K562 (cell line): ENCODE data around the gene CASKIN2. TPM values are rescaled to one million over a fixed set of nuclear protein-coding genes. Genes with fewer than 3 reads are reported as not detected.

Experiments used
- AFF1 ChIP-seq, 2 experiments: fragments of 450-650 bp; IDR thresholded peaks; 2 replicates each; pipeline ENCODE4 v1.6.1; 2018; ENCODE audit warnings: mild to moderate bottlenecking in 2 of 2, low read depth in 1 of 2; ENCODE audit not compliant: partially characterized antibody in 2 of 2
- CREM ChIP-seq: IDR thresholded peaks from 2 replicates; pipeline ENCODE4 v1.6.1; 2014; ENCODE audit warnings: antibody characterized with exemption, low read depth
- HSF4 ChIP-seq: fragments of 250-450 bp; sonication (Bioruptor Pico); IDR thresholded peaks from 2 replicates; pipeline ENCODE4 v2.1.2; 2022; ENCODE audit warnings: mild to moderate bottlenecking, moderate library complexity, borderline replicate concordance
- IRF9 ChIP-seq: fragments of 450-650 bp; IDR thresholded peaks from 2 replicates; pipeline ENCODE4 v1.6.1; 2016; ENCODE audit warnings: missing biosample characterization, missing genetic modification characterization
- MLX ChIP-seq, 2 experiments: fragments of 450-650 bp in 1 of 2; sonication (generic) in 1 of 2; formaldehyde crosslinking; conservative IDR thresholded peaks; 2 replicates each; pipeline versions ENCODE4 v1.4.0 to v1.8.1; 2020 to 2022; ENCODE audit warnings: mild to moderate bottlenecking in 1 of 2, missing genetic modification reagents in 1 of 2
- MYNN ChIP-seq, 2 experiments: sonication (generic); formaldehyde crosslinking in 1 of 2; IDR thresholded peaks; 2 replicates each; pipeline versions ENCODE4 v1.5.0 to v1.6.1; 2016 to 2020; ENCODE audit warnings: antibody characterized with exemption in 1 of 2, missing genetic modification reagents in 1 of 2
- PHB ChIP-seq: fragments of 250-450 bp; sonication (Bioruptor Pico); IDR thresholded peaks from 2 replicates; pipeline ENCODE4 v1.5.0; 2021
- SIN3A ChIP-seq, 2 experiments: fragments of 150-350 bp in 1 of 2; IDR thresholded peaks; 2 replicates each; pipeline ENCODE4 v1.6.1; 2011 to 2016; ENCODE audit warnings: borderline replicate concordance in 2 of 2, low read depth in 2 of 2, low read length in 2 of 2, mild to moderate bottlenecking in 2 of 2, moderate library complexity in 2 of 2; ENCODE audit not compliant: control insufficient read depth in 1 of 2
- ZBTB8A ChIP-seq: fragments of 450-650 bp; IDR thresholded peaks from 2 replicates; pipeline ENCODE4 v1.6.1; 2018; ENCODE audit warnings: mild to moderate bottlenecking, moderate library complexity; ENCODE audit not compliant: partially characterized antibody
- ZFX ChIP-seq: sonication (generic); formaldehyde crosslinking; IDR thresholded peaks from 2 replicates; pipeline ENCODE4 v1.8.0; 2022; ENCODE audit warnings: mild to moderate bottlenecking, missing genetic modification reagents, moderate library complexity
- ZNF143 ChIP-seq: sonication (generic); formaldehyde crosslinking; IDR thresholded peaks from 2 replicates; pipeline ENCODE4 v1.9.0; 2022; ENCODE audit warnings: mild to moderate bottlenecking, missing genetic modification reagents
- ZNF232 ChIP-seq: sonication (generic); formaldehyde crosslinking; IDR thresholded peaks from 2 replicates; pipeline ENCODE4 v1.8.0; 2022; ENCODE audit warnings: mild to moderate bottlenecking, missing genetic modification reagents
- polyA plus RNA-seq, 8 experiments: library from polyadenylated mRNA; depleted of rRNA in 4 of 8; stranded (reverse) in 5 of 8; unstranded in 3 of 8; fragments of >200 nt; fragmentation: Nextera tagmentation in 2 of 8; fragmentation: Illumina TruSeq in 1 of 8; extraction: Ambion mirVana in 2 of 8; extraction: Trizol in 1 of 8; gene quantifications; 2 replicates each; pipeline versions ENCODE4 v1.2.1 to v1.2.3, GENCODE V29; 2011 to 2014; ENCODE audit warnings: inconsistent platforms in 1 of 8, missing spikeins in 1 of 8
- total RNA-seq, 7 experiments: library from RNA; depleted of rRNA in 6 of 7; stranded (reverse); fragments of >200 nt in 6 of 7; fragmentation: Illumina TruSeq in 2 of 7; extraction: Trizol in 2 of 7; gene quantifications; 2 replicates each; pipeline versions ENCODE4 v1.2.1 to v1.2.3, GENCODE V29; 2011 to 2021; ENCODE audit warnings: low replicate concordance in 1 of 7
- TF ChIP-seq, protein P1 (sequence below): fragments of 200-800 bp; sonication (Bioruptor generic); IDR thresholded peaks from 2 replicates; pipeline ENCODE4 v1.6.1; 2017; ENCODE audit warnings: missing genetic modification characterization, missing compliant biosample characterization
- TF ChIP-seq, protein P2 (sequence below): sonication (generic); formaldehyde crosslinking; IDR thresholded peaks from 2 replicates; pipeline ENCODE4 v1.8.0; 2022; ENCODE audit warnings: missing genetic modification reagents, mild to moderate bottlenecking, borderline replicate concordance

Gene CASKIN2
- total and polyA plus RNA-seq, 9 of the 15 experiments (the other 6 are each of a cell fraction or from before 2014, with no cell fraction given), result 0.01 to 12.2 (median 2.1) TPM

DNA sequence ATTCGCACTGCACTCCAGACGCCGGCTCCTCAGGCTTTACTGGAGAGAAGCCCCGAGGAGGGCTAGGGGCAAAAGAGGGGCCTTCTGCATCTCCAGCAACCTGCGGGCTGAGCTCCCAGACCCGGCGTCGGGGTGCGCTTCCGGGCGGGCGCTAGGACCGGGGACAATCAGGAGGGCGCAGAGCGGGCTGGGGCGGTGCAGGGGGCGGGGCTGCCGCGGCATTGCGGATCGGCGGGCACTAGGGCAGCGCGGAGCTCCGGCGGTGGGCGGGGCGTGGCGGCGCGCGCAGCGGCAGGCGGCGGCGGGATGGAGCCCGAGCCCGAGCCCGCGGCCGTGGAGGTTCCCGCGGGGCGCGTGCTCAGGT is 900 bp upstream of the CASKIN2 start, which contains the start of gene TSEN54 (continued):
- TF ChIP-seq, protein P1, sequence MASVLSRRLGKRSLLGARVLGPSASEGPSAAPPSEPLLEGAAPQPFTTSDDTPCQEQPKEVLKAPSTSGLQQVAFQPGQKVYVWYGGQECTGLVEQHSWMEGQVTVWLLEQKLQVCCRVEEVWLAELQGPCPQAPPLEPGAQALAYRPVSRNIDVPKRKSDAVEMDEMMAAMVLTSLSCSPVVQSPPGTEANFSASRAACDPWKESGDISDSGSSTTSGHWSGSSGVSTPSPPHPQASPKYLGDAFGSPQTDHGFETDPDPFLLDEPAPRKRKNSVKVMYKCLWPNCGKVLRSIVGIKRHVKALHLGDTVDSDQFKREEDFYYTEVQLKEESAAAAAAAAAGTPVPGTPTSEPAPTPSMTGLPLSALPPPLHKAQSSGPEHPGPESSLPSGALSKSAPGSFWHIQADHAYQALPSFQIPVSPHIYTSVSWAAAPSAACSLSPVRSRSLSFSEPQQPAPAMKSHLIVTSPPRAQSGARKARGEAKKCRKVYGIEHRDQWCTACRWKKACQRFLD (CRISPR knock-in tag), result no peak
- TF ChIP-seq PHB (CRISPR knock-in tag) (no peak), ZNF232 (no peak), MLX (CRISPR knock-in tag; conservative IDR thresholded peaks at IDR 0.05) (no peak), SIN3A (IDR thresholded peaks at IDR 0.05; ENCODE audit: borderline replicate concordance in 2 of 2, control insufficient read depth in 1 of 2, low read depth in 2 of 2, low read length in 2 of 2) (peak; percentile 59 to 90), AFF1 (IDR thresholded peaks at IDR 0.05; ENCODE audit: low read depth in 1 of 2, partially characterized antibody in 2 of 2) (no peak), ZNF143 (CRISPR knock-in tag) (no peak), MYNN (IDR thresholded peaks at IDR 0.05) (0 out of 2 replicates have a peak, but pooled peaks have one; percentile 3), MYNN (CRISPR knock-in tag; IDR thresholded peaks at IDR 0.05) (no peak), ZFX (CRISPR knock-in tag) (no peak; the same call in 1 of the 2 replicates), ZBTB8A (no peak), CREM (peak; percentile 80), HSF4 (no peak), IRF9 (tag) (no peak)
- TF ChIP-seq, protein P2, sequence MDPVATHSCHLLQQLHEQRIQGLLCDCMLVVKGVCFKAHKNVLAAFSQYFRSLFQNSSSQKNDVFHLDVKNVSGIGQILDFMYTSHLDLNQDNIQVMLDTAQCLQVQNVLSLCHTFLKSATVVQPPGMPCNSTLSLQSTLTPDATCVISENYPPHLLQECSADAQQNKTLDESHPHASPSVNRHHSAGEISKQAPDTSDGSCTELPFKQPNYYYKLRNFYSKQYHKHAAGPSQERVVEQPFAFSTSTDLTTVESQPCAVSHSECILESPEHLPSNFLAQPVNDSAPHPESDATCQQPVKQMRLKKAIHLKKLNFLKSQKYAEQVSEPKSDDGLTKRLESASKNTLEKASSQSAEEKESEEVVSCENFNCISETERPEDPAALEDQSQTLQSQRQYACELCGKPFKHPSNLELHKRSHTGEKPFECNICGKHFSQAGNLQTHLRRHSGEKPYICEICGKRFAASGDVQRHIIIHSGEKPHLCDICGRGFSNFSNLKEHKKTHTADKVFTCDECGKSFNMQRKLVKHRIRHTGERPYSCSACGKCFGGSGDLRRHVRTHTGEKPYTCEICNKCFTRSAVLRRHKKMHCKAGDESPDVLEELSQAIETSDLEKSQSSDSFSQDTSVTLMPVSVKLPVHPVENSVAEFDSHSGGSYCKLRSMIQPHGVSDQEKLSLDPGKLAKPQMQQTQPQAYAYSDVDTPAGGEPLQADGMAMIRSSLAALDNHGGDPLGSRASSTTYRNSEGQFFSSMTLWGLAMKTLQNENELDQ (CRISPR knock-in tag), result no peak
